ENCODE measurements around the gene ADSL. TPM values are rescaled to one million over a fixed set of nuclear protein-coding genes. Genes with fewer than 3 reads are reported as not detected.

The ADSL gene
- total RNA-seq, 1 experiment from 2014 or later, result 140 TPM

- no peak for DNase-seq (ENCODE audit: extremely low read depth, low read depth)
These were observed 57.4 kb downstream of the ADSL start for GRCh38 chr22:40403651-40404050.

GRCh38 chr22:40404251-40405177 is 58.2 kb downstream of the ADSL start:
- no peak for DNase-seq (ENCODE audit: extremely low read depth, low read depth)

GRCh38 chr22:40405178-40406062 is 59.1 kb downstream of the ADSL start:
- no peak for DNase-seq (ENCODE audit: extremely low read depth, low read depth)

- DNase-seq (ENCODE audit: extremely low read depth, low read depth), result no peak
These were observed 60.0 kb downstream of the ADSL start for GRCh38 chr22:40406063-40406890.

GRCh38 chr22:40407021-40407761 is 60.9 kb downstream of the ADSL start:
- DNase-seq (ENCODE audit: extremely low read depth, low read depth), result no peak

- no peak for DNase-seq (ENCODE audit: extremely low read depth, low read depth)
These were observed 61.8 kb downstream of the ADSL start for GRCh38 chr22:40407831-40408717.

GRCh38 chr22:40408718-40409612 is 62.7 kb downstream of the ADSL start:
- no peak for DNase-seq (ENCODE audit: extremely low read depth, low read depth)

- no peak for DNase-seq (ENCODE audit: extremely low read depth, low read depth)
These were observed 63.4 kb downstream of the ADSL start for GRCh38 chr22:40409613-40410113.

GRCh38 chr22:40410272-40410671 is 64.0 kb downstream of the ADSL start:
- no peak for DNase-seq (ENCODE audit: extremely low read depth, low read depth)

GRCh38 chr22:40410731-40411505 is 64.6 kb downstream of the ADSL start:
- no peak for DNase-seq (ENCODE audit: extremely low read depth, low read depth)

GRCh38 chr22:40411506-40411861 is 65.2 kb downstream of the ADSL start:
- DNase-seq (ENCODE audit: extremely low read depth, low read depth), result no peak

GRCh38 chr22:40412441-40412840 is 66.1 kb downstream of the ADSL start:
- DNase-seq (ENCODE audit: extremely low read depth, low read depth), result no peak

- no peak for DNase-seq (ENCODE audit: extremely low read depth, low read depth)
These were observed 67.6 kb downstream of the ADSL start for GRCh38 chr22:40413873-40414272.

GRCh38 chr22:40414311-40414710 is 68.0 kb downstream of the ADSL start:
- DNase-seq (ENCODE audit: extremely low read depth, low read depth), result no peak

- DNase-seq (ENCODE audit: extremely low read depth, low read depth), result no peak
These were observed 68.7 kb downstream of the ADSL start for GRCh38 chr22:40414838-40415505.

- DNase-seq (ENCODE audit: extremely low read depth, low read depth), result no peak
These were observed 69.4 kb downstream of the ADSL start for GRCh38 chr22:40415531-40416266.

Data from NCI-H460 (cell line).